ENCODE measurements around the gene OR4K17. TPM values are rescaled to one million over a fixed set of nuclear protein-coding genes. Genes with fewer than 3 reads are reported as not detected.

The OR4K17 gene
- total RNA-seq, 1 experiment from 2014 or later = not detected

DNA sequence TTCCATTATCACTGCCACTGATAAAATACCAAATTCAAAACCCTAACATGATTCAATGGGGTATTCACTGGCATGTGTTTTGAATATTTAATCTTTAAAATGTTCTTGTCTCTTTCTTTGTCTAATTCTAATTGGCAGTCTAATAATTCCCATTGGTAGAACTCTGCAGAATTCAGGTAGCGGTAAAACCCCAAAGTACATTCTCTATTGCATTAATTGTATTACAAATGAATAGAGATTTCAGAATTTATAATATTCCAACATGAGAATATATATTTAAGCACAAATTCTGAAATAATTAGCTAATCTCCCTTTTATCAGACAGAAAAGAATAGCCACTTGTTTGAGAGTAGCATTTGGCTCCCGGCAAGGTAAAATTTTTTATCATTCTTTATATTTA is 28.0 kb downstream of the OR4K17 start, which contains the start of gene OR4N5:
Gene OR4N5 (plus strand): TSS at position 301 of the 400 bp plus-strand sequence. CDS start 4,916 bp downstream, outside the sequence.
- Histone ChIP-seq H3K14ac (ENCODE audit: insufficient read depth, low read length) (no peak within 1 kb of the TSS), H4K8ac (replicated peaks; ENCODE audit: insufficient read length, low read depth, low read length) (no peak within 1 kb of the TSS), H3K9ac (ENCODE audit: extremely low read depth, insufficient read length, low read length) (no peak within 1 kb of the TSS), H3T11ph (ENCODE audit: low read length) (no peak within 1 kb of the TSS), H2AFZ (ENCODE audit: low read length) (no peak within 1 kb of the TSS), H2AK5ac (ENCODE audit: insufficient read length, low read length) (no peak within 1 kb of the TSS), H2BK120ac (ENCODE audit: low read depth, low read length, poor library complexity, severe bottlenecking) (no peak within 1 kb of the TSS), H3K79me2 (ENCODE audit: insufficient read depth, low read length) (no peaks in the 10 kb centered on the region), H3K23me2 (ENCODE audit: insufficient read length, low read depth, low read length, poor library complexity, severe bottlenecking) (no peaks in the 10 kb centered on the region), H3K79me1 (ENCODE audit: insufficient read depth, low read depth, low read length, poor library complexity, severe bottlenecking) (no peaks in the 10 kb centered on the region), H3K27ac (ENCODE audit: insufficient read length, low read depth, low read length) (no peak within 1 kb of the TSS), H2BK20ac (ENCODE audit: low read depth, low read length, poor library complexity, severe bottlenecking) (no peak within 1 kb of the TSS), H3K18ac (ENCODE audit: insufficient read length, low read depth, low read length) (no peak within 1 kb of the TSS), H2BK15ac (ENCODE audit: low read depth, low read length) (no peak within 1 kb of the TSS), H3K9me3 (ENCODE audit: control insufficient read depth, low read depth, low read length) (peaks cover 74% of the 10 kb centered on the region), H3K4me2 (ENCODE audit: insufficient read depth, insufficient read length, low read length) (no peak within 1 kb of the TSS), H2BK12ac (ENCODE audit: insufficient read length, low read depth, low read length) (no peak within 1 kb of the TSS), H3K27me3 (ENCODE audit: insufficient read depth, low read length) (no peaks in the 10 kb centered on the region), H3K4me1 (ENCODE audit: insufficient read depth, low read length) (no peaks in the 10 kb centered on the region), H3K4ac (ENCODE audit: low read depth, low read length) (no peak within 1 kb of the TSS), H4K5ac (ENCODE audit: insufficient read length, low read depth, low read length) (no peak within 1 kb of the TSS), H4K91ac (ENCODE audit: insufficient read length, low read depth, low read length) (no peak within 1 kb of the TSS), H3K56ac (ENCODE audit: insufficient read length, low read depth, low read length) (no peak within 1 kb of the TSS), H3K23ac (ENCODE audit: insufficient read length, low read depth, low read length) (no peak within 1 kb of the TSS), H4K20me1 (ENCODE audit: control insufficient read depth, insufficient read depth, insufficient read length) (no peaks in the 10 kb centered on the region), H2BK5ac (ENCODE audit: insufficient read length, low read length) (no peak within 1 kb of the TSS)
- Mint-ChIP-seq H3K9me3 (peaks cover 79 to 84% of the 10 kb centered on the region in 2 experiments), H3K36me3 (ENCODE audit: insufficient read depth in 1 of 3, low read depth in 3 of 3) (peaks cover 4 to 17% (median 8%) of the 10 kb centered on the region in 3 experiments; a peak in 6 of 7 replicates), H3K4me3 (no peak within 1 kb of the TSS), H3K4me1 (no peaks in the 10 kb centered on the region), H3K27ac (no peak within 1 kb of the TSS), H3K27me3 (ENCODE audit: low read depth) (no peaks in the 10 kb centered on the region)
- no peak for DNase-seq
- TF ChIP-seq, protein P1, sequence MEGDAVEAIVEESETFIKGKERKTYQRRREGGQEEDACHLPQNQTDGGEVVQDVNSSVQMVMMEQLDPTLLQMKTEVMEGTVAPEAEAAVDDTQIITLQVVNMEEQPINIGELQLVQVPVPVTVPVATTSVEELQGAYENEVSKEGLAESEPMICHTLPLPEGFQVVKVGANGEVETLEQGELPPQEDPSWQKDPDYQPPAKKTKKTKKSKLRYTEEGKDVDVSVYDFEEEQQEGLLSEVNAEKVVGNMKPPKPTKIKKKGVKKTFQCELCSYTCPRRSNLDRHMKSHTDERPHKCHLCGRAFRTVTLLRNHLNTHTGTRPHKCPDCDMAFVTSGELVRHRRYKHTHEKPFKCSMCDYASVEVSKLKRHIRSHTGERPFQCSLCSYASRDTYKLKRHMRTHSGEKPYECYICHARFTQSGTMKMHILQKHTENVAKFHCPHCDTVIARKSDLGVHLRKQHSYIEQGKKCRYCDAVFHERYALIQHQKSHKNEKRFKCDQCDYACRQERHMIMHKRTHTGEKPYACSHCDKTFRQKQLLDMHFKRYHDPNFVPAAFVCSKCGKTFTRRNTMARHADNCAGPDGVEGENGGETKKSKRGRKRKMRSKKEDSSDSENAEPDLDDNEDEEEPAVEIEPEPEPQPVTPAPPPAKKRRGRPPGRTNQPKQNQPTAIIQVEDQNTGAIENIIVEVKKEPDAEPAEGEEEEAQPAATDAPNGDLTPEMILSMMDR (conservative IDR thresholded peaks at IDR 0.05) = no peak
- no CpG with 5 or more reads among the region's 2 CpGs for WGBS (ENCODE audit: extremely low coverage, insufficient read length, low lambda C conversion rate)
